Esophagus muscularis mucosa (tissue), 4 donors: ENCODE results near the gene TMEM271. TPM values are rescaled to one million over a fixed set of nuclear protein-coding genes. Genes with fewer than 3 reads are reported as not detected.

Experiments used
- DNase-seq: peaks from one replicate; pipeline ENCODE4 v3.0.0-alpha.2; 2017; ENCODE audit errors: extremely low spot score
- H3K27ac ChIP-seq, 4 donors: fragments of 200-600 bp; sonication (generic); replicated peaks in 1 of 4; 1 replicate in 3 of 4; 2 replicates in 1 of 4; pipeline ENCODE4 v1.5.1; 2016 to 2019; ENCODE audit warnings: mild to moderate bottlenecking in 1 of 4
- H3K27me3 ChIP-seq, 4 donors: fragments of 200-600 bp; sonication (generic); one replicate each; pipeline versions ENCODE4 v1.5.1 to v1.6.0; 2016 to 2019
- H3K36me3 ChIP-seq, 4 donors: fragments of 200-600 bp; sonication (generic); one replicate each; pipeline ENCODE4 v1.5.1; 2016 to 2019
- H3K4me1 ChIP-seq, 4 donors: fragments of 200-600 bp; sonication (generic); one replicate each; pipeline ENCODE4 v1.5.1; 2016 to 2019
- H3K4me3 ChIP-seq, 4 donors: fragments of 200-600 bp; sonication (generic); 1 replicate in 2 of 4; 2 replicates in 2 of 4; pipeline ENCODE4 v1.5.1; 2016 to 2019; ENCODE audit warnings: mild to moderate bottlenecking in 4 of 4, moderate library complexity in 1 of 4
- H3K9me3 ChIP-seq, 4 donors: fragments of 200-600 bp; sonication (generic); 1 replicate in 3 of 4; 2 replicates in 1 of 4; pipeline ENCODE4 v1.5.1; 2016 to 2019
- CTCF ChIP-seq, 3 experiments: fragments of 200-600 bp in 2 of 3; fragments of 450-650 bp in 1 of 3; sonication (generic) in 2 of 3; IDR thresholded peaks; one replicate each; pipeline ENCODE4 v1.5.1; 2017 to 2019; ENCODE audit warnings: antibody characterized with exemption in 3 of 3, mild to moderate bottlenecking in 2 of 3, moderate library complexity in 1 of 3
- EP300 ChIP-seq: sonication (generic); formaldehyde crosslinking; IDR thresholded peaks from one replicate; pipeline ENCODE4 v1.6.1; 2017; ENCODE audit warnings: antibody characterized with exemption
- POLR2A ChIP-seq: fragments of 450-650 bp; IDR thresholded peaks from one replicate; pipeline ENCODE4 v1.6.1; 2017; ENCODE audit warnings: antibody characterized with exemption, moderate library complexity, mild to moderate bottlenecking, low read depth
- POLR2AphosphoS5 ChIP-seq, 2 donors: sonication (generic); formaldehyde crosslinking; IDR thresholded peaks; one replicate each; pipeline ENCODE4 v1.6.1; 2017; ENCODE audit warnings: antibody characterized with exemption in 2 of 2
- WGBS: methylation state at CpG from one replicate; pipeline ENCODE4 v1.1.5; 2018; 5-methylcytosine and 5-hydroxymethylcytosine counted together
- intact Hi-C: fragments of 100-400 bp; cut with DNase I; formaldehyde crosslinking; loops from one replicate; pipeline ENCODE4 v1.15.1; 2023
- total RNA-seq, 4 donors: library from RNA; depleted of rRNA; stranded (reverse); fragments of >200 nt; gene quantifications; one replicate each; pipeline versions ENCODE4 v1.1.0 to v1.2.1, GENCODE V29; 2016

Gene TMEM271
- total RNA-seq, 4 donors from 2014 or later, result 0.19 to 0.34 TPM; not detected in 2

- Histone ChIP-seq H3K36me3 (no peaks in the 10 kb centered on the region), H3K4me3 (no peak overlapping the region), H3K9me3 (no peaks in the 10 kb centered on the region), H3K27me3 (peaks cover 0 to 97% (median 49%) of the 10 kb centered on the region in 4 donors), H3K4me1 (peaks cover 7 to 35% (median 32%) of the 10 kb centered on the region in 4 donors), H3K27ac (no peak overlapping the region)
- TF ChIP-seq CTCF (IDR thresholded peaks at IDR 0.05) (no peak), POLR2A (no peak), POLR2AphosphoS5 (IDR thresholded peaks at IDR 0.05) (no peak), EP300 (no peak)
- WGBS, result 10% methylated on average over 14 of the region's 68 CpGs
- intact Hi-C loops, result no loop called here
- no peak for DNase-seq
These were observed 1.5 kb downstream of the TMEM271 start for GRCh38 chr4:574346-575161.

GRCh38 chr4:573122-573892 is 2.8 kb downstream of the TMEM271 start:
- Histone ChIP-seq H3K27ac (no peak overlapping the region), H3K36me3 (no peaks in the 10 kb centered on the region), H3K4me1 (peaks cover 7 to 35% (median 32%) of the 10 kb centered on the region in 4 donors), H3K4me3 (no peak overlapping the region), H3K27me3 (peaks cover 0 to 97% (median 41%) of the 10 kb centered on the region in 4 donors), H3K9me3 (no peaks in the 10 kb centered on the region)
- WGBS, result 65% methylated on average over 8 of the region's 8 CpGs
- intact Hi-C loops, result no loop called here
- DNase-seq, result no peak
- TF ChIP-seq POLR2AphosphoS5 (IDR thresholded peaks at IDR 0.05) (no peak), CTCF (IDR thresholded peaks at IDR 0.05) (no peak), EP300 (no peak), POLR2A (no peak)

GRCh38 chr4:572594-572993 is 3.5 kb downstream of the TMEM271 start:
- DNase-seq, result peak; percentile 45
- intact Hi-C loops, result no loop called here
- no peak overlapping the region for H3K4me3 ChIP-seq
- no peaks in the 10 kb centered on the region for H3K9me3 ChIP-seq
- no peaks in the 10 kb centered on the region for H3K36me3 ChIP-seq
- H3K4me1 ChIP-seq, result peaks cover 6 to 30% (median 28%) of the 10 kb centered on the region in 4 donors
- TF ChIP-seq CTCF (IDR thresholded peaks at IDR 0.05) (no peak), EP300 (no peak), POLR2AphosphoS5 (IDR thresholded peaks at IDR 0.05) (no peak), POLR2A (no peak)
- peaks cover 0 to 97% (median 34%) of the 10 kb centered on the region in 4 donors for H3K27me3 ChIP-seq
- no peak overlapping the region for H3K27ac ChIP-seq
- WGBS, result 97% methylated on average over 3 of the region's 6 CpGs

GRCh38 chr4:571838-572572 is 4.1 kb downstream of the TMEM271 start:
- Histone ChIP-seq H3K27me3 (peaks cover 0 to 95% (median 33%) of the 10 kb centered on the region in 4 donors), H3K4me1 (peaks cover 3 to 25% (median 22%) of the 10 kb centered on the region in 4 donors), H3K36me3 (no peaks in the 10 kb centered on the region), H3K27ac (no peak overlapping the region), H3K9me3 (no peaks in the 10 kb centered on the region), H3K4me3 (no peak overlapping the region)
- intact Hi-C loops, result no loop called here
- WGBS, result 86% methylated on average over 29 of the region's 29 CpGs
- no peak for DNase-seq
- no peak for TF ChIP-seq EP300
